GM12873 (cell line): ENCODE data around the gene ESR2.

ENCODE experiments used
- TF ChIP-seq, protein P1 (sequence below): IDR thresholded peaks from 2 replicates; pipeline ENCODE4 v1.5.1; 2012; ENCODE audit warnings: low read depth, mild to moderate bottlenecking, moderate library complexity, low read length, control low read depth; ENCODE audit not compliant: insufficient read depth; ENCODE audit errors: missing control alignments

Gene ESR2

DNA sequence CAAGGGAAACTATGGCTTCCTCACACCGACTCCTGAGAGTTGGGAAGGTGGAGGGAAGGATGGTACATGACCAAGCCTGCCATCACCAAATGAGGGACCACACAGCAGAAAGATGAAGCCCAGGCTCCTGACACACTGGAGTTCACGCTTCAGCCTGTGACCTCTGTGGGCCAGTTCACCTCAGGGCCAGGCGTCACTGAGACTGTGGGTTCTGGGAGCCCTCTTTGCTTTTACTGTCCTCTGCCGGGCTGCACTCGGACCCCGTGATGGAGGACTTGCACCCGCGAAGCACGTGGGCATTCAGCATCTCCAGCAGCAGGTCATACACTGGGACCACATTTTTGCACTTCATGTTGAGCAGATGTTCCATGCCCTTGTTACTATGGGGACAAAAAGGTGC is 61.2 kb downstream of the ESR2 start:
- TF ChIP-seq, protein P1, sequence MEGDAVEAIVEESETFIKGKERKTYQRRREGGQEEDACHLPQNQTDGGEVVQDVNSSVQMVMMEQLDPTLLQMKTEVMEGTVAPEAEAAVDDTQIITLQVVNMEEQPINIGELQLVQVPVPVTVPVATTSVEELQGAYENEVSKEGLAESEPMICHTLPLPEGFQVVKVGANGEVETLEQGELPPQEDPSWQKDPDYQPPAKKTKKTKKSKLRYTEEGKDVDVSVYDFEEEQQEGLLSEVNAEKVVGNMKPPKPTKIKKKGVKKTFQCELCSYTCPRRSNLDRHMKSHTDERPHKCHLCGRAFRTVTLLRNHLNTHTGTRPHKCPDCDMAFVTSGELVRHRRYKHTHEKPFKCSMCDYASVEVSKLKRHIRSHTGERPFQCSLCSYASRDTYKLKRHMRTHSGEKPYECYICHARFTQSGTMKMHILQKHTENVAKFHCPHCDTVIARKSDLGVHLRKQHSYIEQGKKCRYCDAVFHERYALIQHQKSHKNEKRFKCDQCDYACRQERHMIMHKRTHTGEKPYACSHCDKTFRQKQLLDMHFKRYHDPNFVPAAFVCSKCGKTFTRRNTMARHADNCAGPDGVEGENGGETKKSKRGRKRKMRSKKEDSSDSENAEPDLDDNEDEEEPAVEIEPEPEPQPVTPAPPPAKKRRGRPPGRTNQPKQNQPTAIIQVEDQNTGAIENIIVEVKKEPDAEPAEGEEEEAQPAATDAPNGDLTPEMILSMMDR, result no peak

DNA sequence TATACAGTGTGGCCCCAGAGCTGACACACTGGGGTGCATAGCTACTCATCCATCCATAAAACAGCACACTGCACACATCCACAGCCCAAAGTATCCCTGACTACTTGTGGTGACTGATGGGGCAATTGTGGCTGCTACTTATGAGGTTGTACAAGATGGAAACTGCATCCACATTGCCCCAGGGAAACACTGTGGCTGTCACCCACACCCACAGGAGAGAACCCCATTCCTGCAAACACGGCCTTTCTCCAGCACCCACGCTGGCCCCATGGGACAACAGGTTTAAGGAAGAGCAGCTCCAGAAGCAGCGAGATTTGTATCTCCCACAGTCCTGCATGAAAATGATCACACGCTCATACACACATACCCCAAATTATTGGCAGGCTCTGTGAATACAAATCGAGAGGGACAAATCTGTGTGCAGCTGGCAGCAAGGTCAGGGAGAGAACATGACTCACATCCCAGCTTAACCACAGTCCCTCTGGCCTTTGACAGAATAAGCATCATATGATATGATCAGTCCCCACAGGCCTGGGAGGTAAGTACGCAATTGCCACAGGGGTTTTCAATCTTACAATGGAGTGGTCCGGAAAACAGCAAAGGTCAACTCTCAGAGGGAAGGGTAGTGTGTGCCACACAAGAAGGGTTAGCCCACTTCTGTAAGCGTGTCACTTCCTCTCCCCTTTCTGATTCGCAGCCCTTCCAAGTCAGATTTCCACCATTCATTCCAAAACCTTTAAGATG is 61.9 kb downstream of the ESR2 start:
- TF ChIP-seq, protein P1, result no peak

DNA sequence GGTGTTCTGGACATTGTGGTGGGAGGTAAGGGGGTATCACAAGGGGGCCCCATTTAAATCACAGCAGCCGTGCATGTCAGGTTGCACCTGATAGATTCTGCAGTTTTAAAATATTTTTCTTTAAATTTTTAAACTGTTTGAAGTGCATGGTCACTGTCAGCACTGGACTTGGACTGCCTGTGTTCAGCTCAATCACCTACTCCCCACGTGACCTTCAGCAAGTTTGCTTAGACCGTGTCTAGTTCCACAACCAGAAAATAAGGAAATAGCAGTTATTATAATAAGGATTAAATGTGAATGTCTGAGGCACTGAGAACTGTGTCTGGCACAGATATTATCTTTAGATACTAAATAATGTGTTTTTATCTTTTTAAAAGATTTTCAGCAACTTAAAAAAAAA is 64.7 kb downstream of the ESR2 start:
- TF ChIP-seq, protein P1, result no peak

DNA sequence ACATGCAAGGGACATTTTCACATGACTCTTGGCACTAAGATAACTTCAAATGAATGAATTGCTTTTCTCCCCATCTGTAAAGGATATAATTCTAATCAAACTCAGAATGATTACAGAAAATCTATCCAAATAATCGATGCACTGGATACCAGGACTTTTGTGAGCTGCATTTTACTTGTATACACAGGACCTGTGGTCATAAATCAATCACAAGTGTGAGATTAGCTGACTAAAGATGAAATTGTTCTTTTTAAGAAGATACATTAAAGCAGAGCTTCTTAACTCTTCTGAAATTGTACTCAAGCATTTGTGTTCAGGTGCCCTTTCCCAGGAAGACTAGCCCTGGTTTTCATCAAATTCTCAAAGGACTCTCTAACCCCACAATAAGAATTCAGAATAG is 66.3 kb downstream of the ESR2 start:
- TF ChIP-seq, protein P1, result no peak

DNA sequence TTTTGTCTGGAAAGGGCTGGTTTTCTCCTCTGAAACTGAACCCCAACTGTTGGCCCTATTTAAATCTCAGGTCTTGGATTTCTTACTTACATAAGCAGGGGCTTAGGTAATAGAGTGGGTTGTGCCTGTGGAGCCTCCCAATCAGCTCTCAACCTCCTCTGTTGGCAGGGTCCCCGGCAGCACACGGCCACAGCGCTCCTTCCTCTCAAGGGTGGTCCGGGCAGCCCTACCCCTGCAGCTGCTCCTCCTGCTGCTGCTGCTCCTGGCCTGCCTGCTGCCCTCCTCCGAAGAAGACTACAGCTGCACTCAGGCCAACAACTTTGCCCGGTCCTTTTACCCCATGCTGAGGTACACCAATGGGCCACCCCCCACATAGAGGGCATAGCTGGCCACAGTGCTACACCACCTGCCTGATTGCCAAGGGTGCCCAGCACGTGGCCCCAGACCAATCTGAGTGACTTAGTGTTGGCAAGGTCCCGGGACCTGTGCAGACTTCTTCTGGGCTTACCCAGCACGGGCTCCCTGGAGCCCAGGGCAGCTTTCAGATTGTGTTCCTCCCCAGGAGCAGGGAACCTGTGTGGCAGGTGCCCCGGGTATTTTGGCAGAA is 68.9 kb downstream of the ESR2 start:
- TF ChIP-seq, protein P1, result no peak

DNA sequence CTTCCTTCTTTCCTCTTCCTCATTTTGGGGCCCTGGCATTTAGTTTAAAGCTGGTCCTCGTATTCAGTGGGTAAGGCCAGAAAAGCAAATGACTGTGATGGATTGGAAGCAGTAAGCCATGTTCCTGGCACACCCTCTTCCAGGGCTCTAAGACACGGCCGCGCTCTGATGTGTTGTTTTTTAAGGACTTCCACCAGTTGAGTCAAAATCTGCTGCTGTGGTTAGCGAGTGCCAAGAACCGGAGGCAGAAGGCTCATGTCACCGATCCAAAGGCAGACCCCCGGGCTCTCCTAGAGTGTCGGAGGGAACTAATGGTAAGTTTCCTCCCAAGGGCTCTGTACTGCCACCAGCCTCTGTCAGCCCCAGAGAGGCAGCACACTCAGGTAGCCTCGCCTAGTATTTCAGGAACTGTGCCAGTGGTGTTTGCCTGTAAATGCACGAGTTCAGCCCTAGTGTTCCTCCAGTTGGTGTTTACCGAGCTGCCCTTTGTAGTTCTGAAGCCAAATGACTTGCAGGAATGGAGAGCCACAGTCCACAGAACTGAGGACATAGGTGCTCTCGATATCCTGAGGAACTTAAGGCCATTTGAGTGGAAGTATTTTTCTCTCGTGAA is 72.7 kb downstream of the ESR2 start:
- TF ChIP-seq, protein P1, result no peak

DNA sequence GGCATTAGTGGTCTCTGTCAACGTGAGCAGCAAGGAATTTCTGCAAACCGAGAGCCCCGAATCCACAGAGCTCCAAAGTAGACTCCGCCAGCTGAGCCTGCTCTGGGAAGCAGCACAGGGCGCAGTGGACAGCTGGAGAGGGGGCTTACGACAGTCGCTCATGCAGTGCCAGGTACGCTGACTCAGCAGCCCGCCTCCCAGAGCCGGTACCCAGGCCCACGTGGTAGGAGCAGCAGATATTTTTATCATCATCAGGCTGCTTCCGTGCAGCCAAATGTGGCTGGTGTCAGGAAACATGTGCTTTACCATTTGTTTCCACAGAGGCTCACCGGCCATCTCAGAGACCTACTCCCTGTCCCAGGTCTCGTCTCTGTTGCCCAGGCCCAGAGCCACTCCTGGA is 73.7 kb downstream of the ESR2 start:
- TF ChIP-seq, protein P1, result no peak
